Trophoblast cell (in vitro differentiated cells and primary cell): ENCODE data around the gene HLA-E.

Experiments
- DNase-seq, 2 donors: peaks; one replicate each; pipeline ENCODE4 v3.0.0-alpha.2; 2016
- H2AFZ ChIP-seq: 2 replicates; pipeline ENCODE4 v1.6.1; 2013; ENCODE audit warnings: low read length, moderate library complexity, mild to moderate bottlenecking; ENCODE audit not compliant: insufficient read depth, poor library complexity
- H2AK5ac ChIP-seq: 2 replicates; pipeline ENCODE4 v1.6.1; 2013; ENCODE audit warnings: mild to moderate bottlenecking, low read length
- H2BK120ac ChIP-seq: 2 replicates; pipeline ENCODE4 v1.6.1; 2013; ENCODE audit warnings: low read length, mild to moderate bottlenecking, moderate library complexity; ENCODE audit not compliant: insufficient read depth, poor library complexity
- H2BK12ac ChIP-seq: 2 replicates; pipeline ENCODE4 v1.6.1; 2013; ENCODE audit warnings: mild to moderate bottlenecking, low read length, moderate library complexity
- H2BK5ac ChIP-seq: 2 replicates; pipeline ENCODE4 v1.6.1; 2013; ENCODE audit warnings: low read length, low read depth, moderate library complexity, mild to moderate bottlenecking; ENCODE audit not compliant: poor library complexity
- H3K14ac ChIP-seq: 2 replicates; pipeline ENCODE4 v1.6.1; 2013; ENCODE audit warnings: mild to moderate bottlenecking, low read length
- H3K18ac ChIP-seq: 2 replicates; pipeline ENCODE4 v1.6.1; 2013; ENCODE audit warnings: mild to moderate bottlenecking, low read length
- H3K23ac ChIP-seq: 2 replicates; pipeline ENCODE4 v1.6.1; 2013; ENCODE audit warnings: low read length
- H3K27ac ChIP-seq: 2 replicates; pipeline ENCODE4 v1.5.1; 2013; ENCODE audit warnings: low read depth, mild to moderate bottlenecking, inconsistent platforms, low read length, moderate library complexity
- H3K27me3 ChIP-seq: 2 replicates; pipeline ENCODE4 v1.6.1; 2013; ENCODE audit warnings: inconsistent platforms, mild to moderate bottlenecking, low read length, moderate library complexity; ENCODE audit not compliant: insufficient read depth
- H3K36me3 ChIP-seq, 2 experiments: 1 replicate in 1 of 2; 2 replicates in 1 of 2; pipeline ENCODE4 v1.6.1; 2013; ENCODE audit warnings: low read length in 2 of 2, mild to moderate bottlenecking in 2 of 2, moderate library complexity in 1 of 2; ENCODE audit not compliant: insufficient read depth in 2 of 2, control insufficient read depth in 1 of 2
- H3K4ac ChIP-seq: 2 replicates; pipeline ENCODE4 v1.6.1; 2013; ENCODE audit warnings: low read depth, mild to moderate bottlenecking, low read length, moderate library complexity
- H3K4me1 ChIP-seq, 2 experiments: 1 replicate in 1 of 2; 2 replicates in 1 of 2; pipeline ENCODE4 v1.6.1; 2013; ENCODE audit warnings: low read length in 2 of 2, mild to moderate bottlenecking in 2 of 2, moderate library complexity in 1 of 2; ENCODE audit not compliant: insufficient read depth in 2 of 2, control insufficient read depth in 1 of 2
- H3K4me2 ChIP-seq: 2 replicates; pipeline ENCODE4 v1.6.1; 2013; ENCODE audit warnings: inconsistent platforms, mild to moderate bottlenecking, low read length, moderate library complexity
- H3K4me3 ChIP-seq: 2 replicates; pipeline ENCODE4 v1.5.1; 2013; ENCODE audit warnings: mild to moderate bottlenecking, low read depth, low read length, inconsistent platforms
- H3K79me1 ChIP-seq: one replicate; pipeline ENCODE4 v1.6.1; 2013; ENCODE audit warnings: low read length
- H3K79me2 ChIP-seq: 2 replicates; pipeline ENCODE4 v1.6.1; 2013; ENCODE audit warnings: low read length, mild to moderate bottlenecking; ENCODE audit not compliant: control insufficient read depth, insufficient read depth, poor library complexity
- H3K9ac ChIP-seq: 2 replicates; pipeline ENCODE4 v1.6.1; 2013; ENCODE audit warnings: mild to moderate bottlenecking, low read length
- H3K9me3 ChIP-seq: 2 replicates; pipeline ENCODE4 v1.6.1; 2013; ENCODE audit warnings: low read depth, mild to moderate bottlenecking, control low read depth, inconsistent platforms, low read length; ENCODE audit not compliant: insufficient read depth
- H4K12ac ChIP-seq: 2 replicates; pipeline ENCODE4 v1.6.1; 2013; ENCODE audit warnings: low read depth, mild to moderate bottlenecking, low read length, moderate library complexity
- H4K8ac ChIP-seq: 2 replicates; pipeline ENCODE4 v1.6.1; 2013; ENCODE audit warnings: low read depth, mild to moderate bottlenecking, low read length, moderate library complexity
- H4K91ac ChIP-seq: one replicate; pipeline ENCODE4 v1.6.1; 2013; ENCODE audit warnings: low read depth, mild to moderate bottlenecking, low read length, moderate library complexity
- WGBS: extraction: QIAGEN DNeasy Blood & Tissue Kit; methylation state at CpG from one replicate; pipeline ENCODE4 v1.1.7; 2013; ENCODE audit warnings: missing lambda C conversion rate; ENCODE audit not compliant: insufficient read length, insufficient coverage; ENCODE audit errors: extremely low coverage; 5-methylcytosine and 5-hydroxymethylcytosine counted together

Gene HLA-E

GRCh38 chr6:30542915-30543314 is 53.6 kb downstream of the HLA-E start:
- Histone ChIP-seq H2BK12ac (no peak overlapping the region), H3K4ac (no peak overlapping the region), H3K4me1 (no peaks in the 10 kb centered on the region), H4K8ac (no peak overlapping the region), H2AFZ (no peak overlapping the region), H2BK120ac (no peak overlapping the region), H3K18ac (no peak overlapping the region), H3K36me3 (peaks cover 14 to 22% of the 10 kb centered on the region in 2 experiments), H4K12ac (no peak overlapping the region), H3K27ac (no peak overlapping the region), H3K14ac (no peak overlapping the region), H3K4me3 (no peak overlapping the region), H3K79me1 (no peaks in the 10 kb centered on the region), H2BK5ac (no peak overlapping the region), H2AK5ac (no peak overlapping the region), H3K4me2 (no peak overlapping the region), H3K79me2 (no peaks in the 10 kb centered on the region), H3K23ac (no peak overlapping the region), H3K9me3 (no peaks in the 10 kb centered on the region), H3K9ac (no peak overlapping the region), H4K91ac (no peak overlapping the region), H3K27me3 (no peaks in the 10 kb centered on the region)
- no peak for DNase-seq
- no CpG with 5 or more reads among the region's 1 CpG for WGBS
